Lung (tissue), 12 donors: ENCODE results near the gene MCOLN2. TPM values are rescaled to one million over a fixed set of nuclear protein-coding genes. Genes with fewer than 3 reads are reported as not detected.

Experiments used
- ATAC-seq: fragments of 200-7000 bp; cut with Tn5 transposase; one replicate; pipeline ENCODE4 v1.9.1; 2020; ENCODE audit warnings: moderate number of reproducible peaks; ENCODE audit not compliant: insufficient read depth, low FRiP score
- DNase-seq, 3 donors: peaks; one replicate each; pipeline ENCODE4 v3.0.0-alpha.2; 2013 to 2017
- H3K27ac ChIP-seq, 2 donors: one replicate each; pipeline ENCODE4 v1.5.1; 2013; ENCODE audit warnings: mild to moderate bottlenecking in 2 of 2, moderate library complexity in 2 of 2, control low read depth in 1 of 2, inconsistent platforms in 1 of 2, low read depth in 1 of 2, low read length in 1 of 2
- H3K27me3 ChIP-seq, 3 donors: one replicate each; pipeline ENCODE4 v1.5.1; 2013; ENCODE audit warnings: low read length in 2 of 3; ENCODE audit not compliant: control insufficient read depth in 3 of 3, insufficient read depth in 3 of 3
- H3K36me3 ChIP-seq, 4 donors: one replicate each; pipeline ENCODE4 v1.5.1; 2013; ENCODE audit warnings: low read length in 4 of 4, mild to moderate bottlenecking in 1 of 4, moderate library complexity in 1 of 4; ENCODE audit not compliant: control insufficient read depth in 4 of 4, insufficient read depth in 4 of 4
- H3K4me1 ChIP-seq, 5 donors: one replicate each; pipeline ENCODE4 v1.5.1; 2013; ENCODE audit warnings: low read length in 5 of 5, mild to moderate bottlenecking in 2 of 5, moderate library complexity in 1 of 5; ENCODE audit not compliant: control insufficient read depth in 5 of 5, insufficient read depth in 5 of 5
- H3K4me3 ChIP-seq: one replicate; pipeline ENCODE4 v1.5.1; 2013; ENCODE audit warnings: mild to moderate bottlenecking, control low read depth, moderate library complexity
- H3K9ac ChIP-seq, 2 donors: one replicate each; pipeline ENCODE4 v1.5.1; 2013; ENCODE audit warnings: low read length in 2 of 2, control low read depth in 1 of 2; ENCODE audit not compliant: insufficient read depth in 1 of 2
- H3K9me3 ChIP-seq, 4 donors: one replicate each; pipeline ENCODE4 v1.5.1; 2013; ENCODE audit warnings: low read length in 3 of 4, mild to moderate bottlenecking in 1 of 4, moderate library complexity in 1 of 4; ENCODE audit not compliant: control insufficient read depth in 4 of 4, insufficient read depth in 3 of 4
- CTCF ChIP-seq: IDR thresholded peaks from 2 replicates; pipeline ENCODE4 v1.5.1; 2012; ENCODE audit warnings: mild to moderate bottlenecking; ENCODE audit errors: control extremely low read depth, extremely low read depth
- WGBS, 2 donors: extraction: QIAGEN DNeasy Blood & Tissue Kit; methylation state at CpG; one replicate each; pipeline ENCODE4 v1.1.7; 2013; 5-methylcytosine and 5-hydroxymethylcytosine counted together
- polyA plus RNA-seq, 2 donors: library from polyadenylated mRNA; stranded (reverse); fragments of 200-250 nt; gene quantifications; one replicate each; pipeline ENCODE4 v1.2.1, GENCODE V29; 2013
- total RNA-seq, 2 donors: library from RNA; depleted of rRNA in 1 of 2; stranded (reverse); fragments of >200 nt in 1 of 2; gene quantifications; one replicate each; pipeline ENCODE4 v1.2.1, GENCODE V29; 2014 to 2021
- donor health status: control.
- donor health status: control.
- donor health status: Bipolar disorder and iron deficiency.
- donor health status: healthy.
- donor health status: DM: yes; HTN: yes; CAD: no.

MCOLN2 gene
- total and polyA plus RNA-seq, 4 donors = 4.2 to 17.1 (median 7.4) TPM

- no peak for ATAC-seq
- 78 to 79% methylated on average over 1 of the region's 1 CpG for WGBS, 2 donors
- H3K27ac ChIP-seq = no peak overlapping the region
- H3K36me3 ChIP-seq = no peaks in the 10 kb centered on the region
- H3K9me3 ChIP-seq = no peaks in the 10 kb centered on the region
- no peaks in the 10 kb centered on the region for H3K27me3 ChIP-seq
- no peak for DNase-seq
- H3K4me3 ChIP-seq = no peak overlapping the region
- no peak for TF ChIP-seq CTCF
- no peak overlapping the region for H3K9ac ChIP-seq
- H3K4me1 ChIP-seq = peaks cover 0 to 4% (median 0%) of the 10 kb centered on the region in 5 donors
Observed at GRCh38 chr1:84941843-84942242, 55.1 kb downstream of the MCOLN2 start.

- Histone ChIP-seq H3K27ac (no peak overlapping the region), H3K9ac (no peak overlapping the region), H3K4me1 (peaks cover 0 to 1% (median 0%) of the 10 kb centered on the region in 5 donors), H3K9me3 (no peaks in the 10 kb centered on the region), H3K36me3 (no peaks in the 10 kb centered on the region), H3K4me3 (no peak overlapping the region), H3K27me3 (no peaks in the 10 kb centered on the region)
- ATAC-seq = no peak
- 70 to 82% methylated on average over 4 of the region's 4 CpGs for WGBS, 2 donors
- DNase-seq = no peak
- no peak for TF ChIP-seq CTCF
Observed at GRCh38 chr1:84940481-84940880, 56.4 kb downstream of the MCOLN2 start.

DNA sequence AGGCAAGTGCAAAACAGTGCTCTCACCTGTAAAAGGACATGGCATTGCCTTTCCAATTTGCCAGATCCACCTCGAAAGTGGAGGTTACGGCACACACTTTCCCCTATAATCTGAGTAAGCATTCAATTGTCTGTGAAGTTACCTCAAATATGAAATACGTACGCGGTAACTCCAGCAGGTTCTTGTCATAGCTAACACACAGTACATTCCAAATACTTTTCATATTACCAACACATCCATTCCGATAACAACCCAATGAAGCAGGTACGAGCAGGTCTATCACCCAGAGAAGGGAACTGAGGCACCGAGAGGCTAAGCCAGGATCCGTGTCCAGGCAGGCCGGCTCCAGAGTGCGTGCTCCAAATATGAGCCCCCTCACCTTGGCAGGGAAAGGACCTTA is 57.2 kb downstream of the MCOLN2 start:
- no peak overlapping the region for H3K4me3 ChIP-seq
- H3K27me3 ChIP-seq = no peaks in the 10 kb centered on the region
- H3K4me1 ChIP-seq = peaks cover 0 to 3% (median under 1%) of the 10 kb centered on the region in 5 donors
- DNase-seq (no peak), ATAC-seq (no peak)
- 95 to 96% methylated on average over 11 of the region's 11 CpGs for WGBS, 2 donors
- no peaks in the 10 kb centered on the region for H3K36me3 ChIP-seq
- no peak for TF ChIP-seq CTCF
- no peak overlapping the region for H3K9ac ChIP-seq
- no peak overlapping the region for H3K27ac ChIP-seq
- H3K9me3 ChIP-seq = no peaks in the 10 kb centered on the region

- Histone ChIP-seq H3K9me3 (no peaks in the 10 kb centered on the region), H3K36me3 (no peaks in the 10 kb centered on the region), H3K27ac (no peak overlapping the region), H3K27me3 (no peaks in the 10 kb centered on the region), H3K9ac (no peak overlapping the region), H3K4me1 (peaks cover 0 to 8% (median 1%) of the 10 kb centered on the region in 5 donors), H3K4me3 (no peak overlapping the region)
- ATAC-seq (no peak), DNase-seq (peak in 1 of 3 donors; percentile 13)
- WGBS, 2 donors = 77 to 80% methylated on average over 8 of the region's 8 CpGs
- TF ChIP-seq CTCF = no peak
Observed at GRCh38 chr1:84939151-84939550, 57.8 kb downstream of the MCOLN2 start.
